Smooth muscle cell (in vitro differentiated cells): Measurements from ENCODE around the gene DNAJC6. TPM values are rescaled to one million over a fixed set of nuclear protein-coding genes. Genes with fewer than 3 reads are reported as not detected.

Source experiments
- DNase-seq: peaks from one replicate; lab custom pipeline; 2025; ENCODE audit not compliant: unreplicated experiment; lab: John Stamatoyannopoulos, UW
- H2AFZ ChIP-seq: fragments of 200-600 bp; sonication (generic); 2 replicates; pipeline ENCODE4 v1.6.0; 2016; ENCODE audit warnings: antibody characterized with exemption, low read depth, mild to moderate bottlenecking
- H3F3A ChIP-seq: fragments of 200-600 bp; sonication (generic); 2 replicates; pipeline ENCODE4 v1.6.0; 2017; ENCODE audit warnings: antibody characterized with exemption, low read depth
- H3K27ac ChIP-seq: fragments of 200-600 bp; sonication (generic); 2 replicates; pipeline ENCODE4 v1.5.1; 2016; ENCODE audit warnings: low read depth, mild to moderate bottlenecking
- H3K27me3 ChIP-seq: fragments of 200-600 bp; sonication (generic); 2 replicates; pipeline ENCODE4 v1.6.1; 2016; ENCODE audit warnings: low read depth, mild to moderate bottlenecking
- H3K36me3 ChIP-seq: fragments of 200-600 bp; sonication (generic); 2 replicates; pipeline ENCODE4 v1.5.1; 2016; ENCODE audit warnings: low read depth
- H3K4me1 ChIP-seq: fragments of 200-600 bp; sonication (generic); 2 replicates; pipeline ENCODE4 v1.5.1; 2016; ENCODE audit warnings: low read depth
- H3K4me2 ChIP-seq: fragments of 200-600 bp; sonication (generic); 2 replicates; pipeline ENCODE4 v1.6.0; 2016; ENCODE audit warnings: mild to moderate bottlenecking
- H3K4me3 ChIP-seq: fragments of 200-600 bp; sonication (generic); 2 replicates; pipeline ENCODE4 v1.5.1; 2016; ENCODE audit warnings: mild to moderate bottlenecking
- H3K79me2 ChIP-seq: fragments of 200-600 bp; sonication (generic); 2 replicates; pipeline ENCODE4 v1.6.0; 2016; ENCODE audit warnings: low read depth, mild to moderate bottlenecking
- H3K9ac ChIP-seq: fragments of 200-600 bp; sonication (generic); 2 replicates; pipeline ENCODE4 v1.6.0; 2016; ENCODE audit warnings: low read depth
- H3K9me3 ChIP-seq: fragments of 200-600 bp; sonication (generic); replicated peaks from 2 replicates; pipeline ENCODE4 v1.5.1; 2016; ENCODE audit warnings: low read depth
- H4K20me1 ChIP-seq: fragments of 200-600 bp; sonication (generic); 2 replicates; pipeline ENCODE4 v1.6.0; 2016; ENCODE audit warnings: low read depth
- WGBS: methylation state at CpG from one replicate; pipeline ENCODE4 v1.1.7; 2016; ENCODE audit warnings: low lambda C conversion rate; 5-methylcytosine and 5-hydroxymethylcytosine counted together
- polyA plus RNA-seq: library from polyadenylated mRNA; unstranded; fragments of >200 nt; fragmentation: Nextera tagmentation; extraction: Ambion mirVana; gene quantifications from 2 replicates; pipeline ENCODE4 v1.2.1, GENCODE V29; 2016
- total RNA-seq: library from RNA; depleted of rRNA; stranded (reverse); fragments of >200 nt; gene quantifications from 2 replicates; pipeline ENCODE4 v1.2.3, GENCODE V29; 2014
- TF ChIP-seq, protein P1 (sequence below): fragments of 200-600 bp; sonication (generic); IDR thresholded peaks from 2 replicates; pipeline ENCODE4 v1.5.1; 2017; ENCODE audit warnings: borderline replicate concordance, mild to moderate bottlenecking, antibody characterized with exemption; ENCODE audit not compliant: insufficient read depth, poor library complexity, severe bottlenecking

The DNAJC6 gene
- total and polyA plus RNA-seq, 2 experiments from 2014 or later, result 0.70 to 7.8 TPM

- H3K27ac ChIP-seq, result no peak overlapping the region
- H4K20me1 ChIP-seq, result no peaks in the 10 kb centered on the region
- H3F3A ChIP-seq, result no peaks in the 10 kb centered on the region
- no peak for DNase-seq
- no peak overlapping the region for H2AFZ ChIP-seq
- H3K4me2 ChIP-seq, result no peak overlapping the region
- 93% methylated on average over 3 of the region's 3 CpGs for WGBS
- TF ChIP-seq, protein P1, sequence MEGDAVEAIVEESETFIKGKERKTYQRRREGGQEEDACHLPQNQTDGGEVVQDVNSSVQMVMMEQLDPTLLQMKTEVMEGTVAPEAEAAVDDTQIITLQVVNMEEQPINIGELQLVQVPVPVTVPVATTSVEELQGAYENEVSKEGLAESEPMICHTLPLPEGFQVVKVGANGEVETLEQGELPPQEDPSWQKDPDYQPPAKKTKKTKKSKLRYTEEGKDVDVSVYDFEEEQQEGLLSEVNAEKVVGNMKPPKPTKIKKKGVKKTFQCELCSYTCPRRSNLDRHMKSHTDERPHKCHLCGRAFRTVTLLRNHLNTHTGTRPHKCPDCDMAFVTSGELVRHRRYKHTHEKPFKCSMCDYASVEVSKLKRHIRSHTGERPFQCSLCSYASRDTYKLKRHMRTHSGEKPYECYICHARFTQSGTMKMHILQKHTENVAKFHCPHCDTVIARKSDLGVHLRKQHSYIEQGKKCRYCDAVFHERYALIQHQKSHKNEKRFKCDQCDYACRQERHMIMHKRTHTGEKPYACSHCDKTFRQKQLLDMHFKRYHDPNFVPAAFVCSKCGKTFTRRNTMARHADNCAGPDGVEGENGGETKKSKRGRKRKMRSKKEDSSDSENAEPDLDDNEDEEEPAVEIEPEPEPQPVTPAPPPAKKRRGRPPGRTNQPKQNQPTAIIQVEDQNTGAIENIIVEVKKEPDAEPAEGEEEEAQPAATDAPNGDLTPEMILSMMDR, result no peak
- no peaks in the 10 kb centered on the region for H3K4me1 ChIP-seq
- H3K9ac ChIP-seq, result no peak overlapping the region
- H3K4me3 ChIP-seq, result no peak overlapping the region
- H3K36me3 ChIP-seq, result no peaks in the 10 kb centered on the region
- no peaks in the 10 kb centered on the region for H3K9me3 ChIP-seq
- H3K79me2 ChIP-seq, result no peaks in the 10 kb centered on the region
- no peaks in the 10 kb centered on the region for H3K27me3 ChIP-seq
Measured at GRCh38 chr1:65386439-65386838, 77.1 kb downstream of the DNAJC6 start.

GRCh38 chr1:65387821-65388220 lies 78.5 kb downstream of the DNAJC6 start:
- no peak for DNase-seq
- H3K79me2 ChIP-seq, result no peaks in the 10 kb centered on the region
- no peaks in the 10 kb centered on the region for H3K9me3 ChIP-seq
- H3K9ac ChIP-seq, result no peak overlapping the region
- no peaks in the 10 kb centered on the region for H3K4me1 ChIP-seq
- H3F3A ChIP-seq, result no peaks in the 10 kb centered on the region
- no peak overlapping the region for H3K27ac ChIP-seq
- H2AFZ ChIP-seq, result no peak overlapping the region
- H4K20me1 ChIP-seq, result no peaks in the 10 kb centered on the region
- H3K4me3 ChIP-seq, result no peak overlapping the region
- H3K4me2 ChIP-seq, result no peak overlapping the region
- H3K27me3 ChIP-seq, result no peaks in the 10 kb centered on the region
- TF ChIP-seq, protein P1, result no peak
- no peaks in the 10 kb centered on the region for H3K36me3 ChIP-seq
- WGBS, result 90% methylated on average over 2 of the region's 2 CpGs

DNA sequence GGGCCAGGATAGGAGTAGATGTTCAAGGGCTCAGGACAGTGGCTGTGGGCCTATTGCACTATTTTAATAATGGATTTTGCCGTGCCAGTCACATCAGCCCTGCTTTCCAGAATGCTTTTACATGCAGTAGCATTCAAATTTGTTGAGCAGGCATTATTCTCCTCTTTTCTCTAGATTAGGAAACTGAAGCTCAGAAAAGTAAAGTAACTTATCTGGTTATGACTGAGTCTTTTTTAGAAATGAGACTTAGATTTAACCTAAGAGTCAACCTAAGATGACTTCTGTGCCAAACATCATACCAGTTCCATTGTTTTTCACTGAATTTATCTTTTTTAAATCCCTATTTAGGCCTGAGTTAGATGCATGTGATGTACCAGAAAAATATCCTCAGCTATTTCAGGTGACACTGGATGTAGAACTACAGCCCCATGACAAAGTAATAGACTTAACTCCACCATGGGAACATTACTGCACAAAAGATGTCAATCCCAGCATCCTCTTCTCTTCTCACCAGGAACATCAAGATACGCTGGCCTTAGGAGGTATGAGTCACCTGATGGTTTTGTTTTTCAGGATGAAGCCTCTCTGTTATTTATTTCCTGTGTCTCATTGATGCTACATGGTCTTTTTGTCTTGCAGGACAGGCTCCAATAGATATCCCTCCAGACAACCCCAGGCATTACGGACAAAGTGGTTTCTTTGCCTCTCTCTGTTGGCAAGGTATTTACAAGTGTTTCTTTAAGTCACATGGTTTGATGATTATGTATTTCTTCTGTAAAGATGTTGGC lies 79.8 kb downstream of the DNAJC6 start:
- Histone ChIP-seq H4K20me1 (no peaks in the 10 kb centered on the region), H3K4me3 (no peak overlapping the region), H3K79me2 (no peaks in the 10 kb centered on the region), H3K27me3 (no peaks in the 10 kb centered on the region), H2AFZ (no peak overlapping the region), H3K9ac (no peak overlapping the region), H3F3A (no peaks in the 10 kb centered on the region), H3K36me3 (no peaks in the 10 kb centered on the region), H3K9me3 (no peaks in the 10 kb centered on the region), H3K4me1 (no peaks in the 10 kb centered on the region), H3K4me2 (no peak overlapping the region), H3K27ac (no peak overlapping the region)
- TF ChIP-seq, protein P1, result no peak
- DNase-seq, result no peak
- 78% methylated on average over 3 of the region's 3 CpGs for WGBS

GRCh38 chr1:65392497-65392896 lies 83.2 kb downstream of the DNAJC6 start:
- no peaks in the 10 kb centered on the region for H3K27me3 ChIP-seq
- no peak overlapping the region for H3K4me2 ChIP-seq
- H3K79me2 ChIP-seq, result no peaks in the 10 kb centered on the region
- no peaks in the 10 kb centered on the region for H3K4me1 ChIP-seq
- no peaks in the 10 kb centered on the region for H3K36me3 ChIP-seq
- no peak overlapping the region for H3K4me3 ChIP-seq
- WGBS, result 97% methylated on average over 7 of the region's 7 CpGs
- H3K27ac ChIP-seq, result no peak overlapping the region
- no peaks in the 10 kb centered on the region for H3F3A ChIP-seq
- no peaks in the 10 kb centered on the region for H4K20me1 ChIP-seq
- no peak for DNase-seq
- no peak overlapping the region for H3K9ac ChIP-seq
- no peaks in the 10 kb centered on the region for H3K9me3 ChIP-seq
- TF ChIP-seq, protein P1, result no peak
- no peak overlapping the region for H2AFZ ChIP-seq
